GM18499 (cell line): Measurements from ENCODE around the gene SCLY.
"Not testable (repeated sequence)": the region's sequence is repeated elsewhere in the genome, so short reads cannot be mapped to it uniquely, and the experiment has no call there.

ENCODE experiments used
- ATAC-seq: cut with Tn5 transposase; IDR thresholded peaks from one replicate; pipeline ENCODE4 v1.9.1; 2021; ENCODE audit warnings: moderate number of reproducible peaks; ENCODE audit not compliant: insufficient read depth, unreplicated experiment

SCLY gene, protein sequence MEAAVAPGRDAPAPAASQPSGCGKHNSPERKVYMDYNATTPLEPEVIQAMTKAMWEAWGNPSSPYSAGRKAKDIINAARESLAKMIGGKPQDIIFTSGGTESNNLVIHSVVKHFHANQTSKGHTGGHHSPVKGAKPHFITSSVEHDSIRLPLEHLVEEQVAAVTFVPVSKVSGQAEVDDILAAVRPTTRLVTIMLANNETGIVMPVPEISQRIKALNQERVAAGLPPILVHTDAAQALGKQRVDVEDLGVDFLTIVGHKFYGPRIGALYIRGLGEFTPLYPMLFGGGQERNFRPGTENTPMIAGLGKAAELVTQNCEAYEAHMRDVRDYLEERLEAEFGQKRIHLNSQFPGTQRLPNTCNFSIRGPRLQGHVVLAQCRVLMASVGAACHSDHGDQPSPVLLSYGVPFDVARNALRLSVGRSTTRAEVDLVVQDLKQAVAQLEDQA

GRCh38 chr2:238060542-238061314, at the start of gene SCLY:
Gene SCLY, plus strand, starts transcription at chr2:238061001. Its CDS starts 54 bp downstream, at chr2:238061055.
- peak; percentile 81 for ATAC-seq

DNA sequence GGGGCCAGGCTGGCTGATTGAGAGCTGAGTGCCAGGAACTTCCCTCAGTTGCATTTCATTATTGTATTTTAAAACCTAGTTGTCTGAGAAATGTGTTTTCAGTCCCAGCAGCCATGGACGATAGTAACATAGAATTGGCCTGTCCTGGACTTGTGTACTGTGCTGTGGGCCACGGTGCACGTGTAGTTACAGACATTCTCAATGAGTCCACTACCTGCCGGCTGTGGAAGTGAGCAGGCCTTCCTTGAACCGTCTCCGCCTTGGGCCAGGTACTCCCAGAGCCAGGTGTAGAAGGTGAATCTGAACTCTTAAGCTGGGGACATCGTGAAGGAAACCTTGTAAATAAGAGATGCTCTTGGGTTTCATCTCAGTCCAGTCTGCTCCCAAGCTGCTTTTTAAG, 47.0 kb upstream of the SCLY start:
- ATAC-seq, result no peak

DNA sequence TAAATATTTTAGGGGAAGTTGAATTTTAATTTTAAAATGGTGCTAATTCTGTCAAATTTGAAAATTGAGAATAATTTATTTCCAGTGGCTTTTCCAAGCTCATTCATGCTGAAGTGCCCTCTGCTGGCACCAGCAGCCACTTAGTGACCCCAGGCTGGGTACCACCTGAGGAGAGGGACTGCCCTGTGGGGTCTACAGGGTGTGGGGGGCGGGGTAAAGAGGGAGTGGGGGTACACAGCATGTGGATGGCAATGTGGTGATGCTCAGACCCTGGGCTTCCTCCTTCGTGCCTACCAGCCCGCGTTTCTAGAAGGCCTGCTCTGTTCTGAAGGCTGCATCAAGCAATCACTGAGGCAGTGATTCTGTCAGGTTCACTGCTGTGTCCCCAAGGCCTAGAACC, 45.1 kb upstream of the SCLY start:
- no peak for ATAC-seq

DNA sequence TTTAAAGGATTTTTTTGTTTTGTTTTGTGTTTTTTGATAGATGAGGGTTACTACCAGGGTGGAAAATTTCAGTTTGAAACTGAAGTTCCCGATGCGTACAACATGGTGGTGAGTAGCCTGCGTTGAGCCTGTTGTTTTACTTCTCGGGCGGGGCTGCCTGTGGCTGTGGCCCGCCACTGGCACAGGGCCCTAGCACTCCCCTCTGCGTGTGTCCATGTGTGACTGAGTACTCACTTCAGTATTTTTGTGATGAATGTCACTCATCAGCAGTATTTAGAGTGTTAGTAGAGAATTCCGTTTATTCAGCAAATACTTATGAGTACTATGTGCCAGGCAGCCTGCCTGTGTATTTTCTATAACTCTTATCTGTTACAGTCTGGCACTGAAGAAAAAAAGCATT, 44.3 kb upstream of the SCLY start:
- no peak for ATAC-seq

GRCh38 chr2:238019962-238020361, 40.8 kb upstream of the SCLY start:
- ATAC-seq, result no peak

DNA sequence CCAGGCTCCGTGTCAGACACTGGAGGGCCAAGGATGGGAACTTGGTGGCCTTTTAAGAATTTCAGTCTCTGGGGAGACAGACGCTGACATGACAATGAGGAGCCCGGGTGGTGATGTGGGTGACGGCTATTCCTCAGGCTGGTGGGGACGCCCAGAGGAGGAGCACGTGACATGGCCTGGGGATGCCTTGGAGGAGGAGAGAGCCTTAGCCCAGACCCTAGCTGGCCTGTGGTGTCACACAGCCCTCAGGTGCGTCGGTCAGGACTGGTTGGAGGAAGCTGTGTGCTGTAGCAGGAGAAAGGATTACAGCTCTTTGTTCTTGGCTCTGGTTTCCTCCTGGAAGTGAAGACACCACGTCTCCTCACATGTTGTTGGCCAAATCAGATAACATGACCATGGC, 40.0 kb upstream of the SCLY start:
- ATAC-seq, result no peak

DNA sequence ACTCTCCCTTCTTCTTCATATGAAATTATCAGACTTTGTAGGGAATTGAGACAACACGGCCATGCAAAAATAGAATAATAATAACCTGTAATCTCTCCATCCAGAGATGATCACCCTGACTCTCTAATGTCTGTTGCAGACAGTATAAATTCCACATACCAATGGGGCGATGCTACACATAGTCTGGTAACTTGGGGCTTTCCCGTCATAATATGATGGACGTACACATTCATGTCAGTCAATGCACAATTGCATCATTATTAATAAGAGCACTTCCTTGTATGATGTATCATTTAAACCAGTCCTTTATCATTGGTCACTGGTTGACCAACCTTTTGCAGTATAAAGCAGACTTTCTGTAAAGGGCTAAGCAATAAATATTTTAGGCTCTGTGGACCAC, 39.5 kb upstream of the SCLY start:
- no peak for ATAC-seq

DNA sequence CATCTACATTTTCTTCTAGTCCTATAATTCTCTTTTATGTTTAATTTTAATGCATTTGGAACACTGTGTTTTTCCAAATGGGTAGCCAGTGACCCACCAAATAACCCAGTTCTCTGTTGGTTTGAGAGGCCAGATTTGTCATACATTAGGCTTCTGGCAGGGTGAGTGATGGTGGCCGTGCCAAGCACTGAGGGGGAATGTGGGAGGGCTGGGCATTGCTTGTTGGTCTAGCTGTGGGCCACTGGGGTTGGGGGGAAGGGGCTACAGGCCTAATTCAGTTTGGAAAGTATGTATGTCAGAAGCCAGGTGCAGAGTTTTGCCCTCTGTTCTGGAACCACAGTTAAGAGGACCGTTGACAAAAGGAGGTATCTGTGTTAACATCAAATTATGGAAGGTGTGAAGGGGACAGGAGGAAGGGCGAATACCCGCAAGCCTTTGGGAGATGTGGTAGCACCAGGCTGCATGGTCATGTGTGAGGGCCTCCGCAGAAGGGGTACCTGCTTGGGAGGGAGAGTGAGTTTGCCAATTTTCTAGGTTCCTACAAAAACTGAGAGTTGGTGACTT, 38.1 kb upstream of the SCLY start:
- no peak for ATAC-seq

- ATAC-seq, result no peak
These were observed 37.2 kb upstream of the SCLY start for GRCh38 chr2:238023608-238024007.

DNA sequence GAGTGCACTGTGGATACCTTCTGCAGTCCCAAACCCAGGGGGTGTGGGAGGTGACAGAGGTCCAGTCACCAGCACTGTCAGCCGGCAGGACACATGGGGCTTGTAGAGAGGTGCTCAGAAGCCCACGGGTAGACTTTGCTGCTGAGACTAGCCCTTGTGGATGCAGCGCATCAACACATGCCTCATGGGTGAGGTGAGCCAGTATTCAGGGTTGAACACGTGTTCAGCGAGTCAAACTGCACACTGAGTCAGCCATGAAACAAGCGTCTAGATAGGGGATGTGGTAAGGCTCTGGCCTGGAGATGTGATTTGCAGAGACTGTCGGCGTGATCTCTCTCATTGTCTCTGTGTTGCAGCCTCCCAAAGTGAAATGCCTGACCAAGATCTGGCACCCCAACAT, 35.8 kb upstream of the SCLY start:
- ATAC-seq, result no peak

GRCh38 chr2:238025741-238026360, 35.0 kb upstream of the SCLY start:
- no peak for ATAC-seq

DNA sequence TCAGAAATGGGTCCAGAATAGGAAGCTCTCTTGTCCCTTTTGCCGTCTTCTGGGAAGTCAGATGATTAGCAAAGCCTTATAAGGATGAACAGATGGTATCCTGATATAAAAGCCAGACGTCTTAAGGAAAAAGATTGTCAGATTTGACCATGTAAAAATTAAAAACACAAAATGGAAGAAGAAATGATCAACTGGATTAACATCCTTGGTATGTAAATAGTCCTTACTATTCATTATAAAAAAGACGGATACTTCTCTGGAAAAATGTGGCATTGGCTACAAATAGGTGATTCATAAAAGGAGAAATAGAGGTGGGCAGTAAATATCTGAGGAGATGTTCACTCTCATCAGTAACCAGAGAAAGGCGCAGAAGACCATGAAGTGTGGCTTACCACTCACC, 33.7 kb upstream of the SCLY start:
- no peak for ATAC-seq

DNA sequence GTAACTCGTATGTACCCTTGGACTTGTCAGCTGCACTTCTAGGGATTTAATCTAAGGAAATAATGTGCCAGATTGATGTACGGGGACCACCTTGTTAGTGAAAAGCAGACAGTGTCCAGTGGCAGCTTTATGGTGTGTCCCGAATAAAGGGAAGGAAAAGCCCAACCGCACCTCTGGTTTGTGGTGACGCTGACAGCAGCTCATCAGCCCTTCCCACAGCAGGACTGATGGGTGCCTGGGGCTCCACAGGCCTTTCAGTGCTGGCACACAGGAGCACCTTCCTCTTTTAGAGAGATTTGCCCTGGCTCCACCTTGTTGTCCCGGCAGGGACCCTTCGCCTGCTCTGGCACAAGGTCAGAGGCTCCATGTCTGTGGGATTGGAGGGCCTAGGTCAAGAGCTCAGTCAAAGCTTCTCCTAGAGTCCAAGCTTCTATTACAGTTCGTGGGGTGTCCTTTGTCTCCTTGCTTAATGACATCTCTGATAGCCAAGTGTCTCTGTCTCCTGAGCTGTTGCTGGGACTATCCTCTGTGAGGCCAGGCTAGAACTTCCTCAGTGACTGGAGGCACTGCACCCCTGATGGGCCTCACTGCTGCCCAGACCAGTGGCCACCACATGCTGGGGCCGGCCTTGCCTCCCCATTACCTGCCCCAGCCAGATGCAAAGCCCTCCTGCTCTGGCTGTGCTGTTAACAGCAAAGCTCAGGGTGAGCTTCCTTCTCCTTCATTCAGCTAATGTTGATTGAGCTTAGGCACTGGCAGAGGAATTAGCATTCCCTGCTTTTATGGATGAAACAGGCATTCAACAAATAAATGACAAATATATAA, 33.0 kb upstream of the SCLY start:
- no peak for ATAC-seq

- no peak for ATAC-seq
These were observed 30.9 kb upstream of the SCLY start for GRCh38 chr2:238029853-238030252.

DNA sequence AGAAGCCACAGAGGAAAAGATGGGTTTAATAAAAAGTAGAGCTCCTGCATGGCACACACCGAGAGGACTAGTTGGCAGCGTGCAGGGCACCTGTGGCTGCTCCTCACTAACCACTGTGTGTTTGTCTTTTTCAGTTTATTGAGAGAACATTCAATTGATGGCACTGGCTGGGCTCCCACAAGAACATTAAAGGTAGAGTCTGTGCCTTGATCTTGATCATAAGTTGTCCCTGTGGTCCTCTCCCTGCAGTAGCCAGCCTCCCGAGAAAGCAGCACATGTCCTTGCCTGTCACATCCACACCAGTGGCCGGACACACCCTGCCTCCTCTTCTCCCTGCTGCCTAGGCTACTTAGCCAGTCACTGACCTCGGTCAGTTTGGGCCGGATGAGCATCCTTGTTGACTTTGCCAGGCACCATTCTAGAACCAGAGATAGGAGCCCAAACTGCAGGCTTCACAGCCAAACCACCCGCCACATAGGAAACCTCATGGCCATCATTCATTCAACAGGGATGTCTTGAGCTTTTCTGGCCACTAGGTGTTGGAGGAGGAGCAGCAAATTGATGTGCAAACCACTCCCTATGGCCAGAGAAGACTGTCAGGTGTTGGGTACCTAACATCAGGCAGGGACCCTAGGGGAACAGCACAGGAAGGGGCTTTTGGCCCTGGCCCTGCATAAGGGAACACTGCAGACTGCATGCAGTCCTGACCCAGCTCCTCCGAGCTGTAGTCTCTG, 30.2 kb upstream of the SCLY start:
- no peak for ATAC-seq

DNA sequence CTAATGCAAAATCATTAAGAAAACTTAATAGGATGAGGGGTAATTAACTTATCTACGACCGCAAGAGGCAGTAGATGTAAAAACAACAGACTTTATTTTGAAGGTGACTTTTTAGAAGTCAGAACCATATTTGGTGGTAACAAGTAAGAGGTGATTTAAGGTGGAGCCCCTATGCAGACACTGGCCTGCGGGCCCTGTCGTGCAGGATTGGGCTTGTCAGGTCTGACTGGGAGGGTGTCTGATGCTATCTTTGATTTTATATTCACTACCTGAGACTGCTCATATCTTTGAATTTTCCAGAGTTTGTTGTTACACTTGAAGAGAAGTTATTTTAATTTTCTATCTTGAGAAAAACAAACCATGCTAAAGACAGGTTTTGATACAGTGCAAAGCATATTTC, 29.1 kb upstream of the SCLY start:
- ATAC-seq, result no peak

DNA sequence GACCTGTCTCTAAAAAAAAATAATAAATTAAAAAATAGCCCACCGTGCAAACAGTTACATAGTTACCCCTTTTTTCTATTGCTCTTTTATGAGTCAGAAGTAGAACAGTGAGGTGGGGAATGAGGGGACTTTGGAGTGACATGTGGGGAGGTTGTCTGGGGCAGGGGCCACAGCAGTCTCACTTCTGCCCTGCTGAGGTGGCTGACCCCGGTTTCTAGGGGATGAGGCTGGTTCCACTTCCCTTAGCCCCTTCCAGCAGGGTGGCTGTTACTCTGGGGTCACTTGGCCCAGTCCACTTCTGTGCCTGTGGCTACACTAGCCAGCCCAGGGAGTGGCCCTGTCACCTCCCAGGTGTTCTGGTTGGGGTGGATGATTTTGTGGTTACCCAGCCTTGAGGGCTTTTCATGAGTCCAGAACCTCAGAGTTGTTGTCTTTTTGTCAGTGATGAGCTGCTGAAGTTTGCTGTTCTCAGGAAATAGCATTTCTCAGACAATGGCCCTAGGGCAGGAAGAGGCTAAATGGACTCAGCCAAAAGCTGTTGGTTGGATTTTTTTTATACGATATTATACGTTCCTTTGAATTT, 28.0 kb upstream of the SCLY start:
- no peak for ATAC-seq

- not testable (repeated sequence) for ATAC-seq
These were observed 26.8 kb upstream of the SCLY start for GRCh38 chr2:238033991-238034390.

GRCh38 chr2:238038203-238038602, 22.6 kb upstream of the SCLY start:
- ATAC-seq, result no peak
